Stimulated activated CD8-positive, alpha-beta memory T cell treated with anti-CD3 and anti-CD28 coated beads, Interleukin-2, amount 100 ng/mL, for 1 hour (primary cell): ENCODE measurements around the gene KIAA0319L.
"Not testable (repeated sequence)": the region's sequence is repeated elsewhere in the genome, so short reads cannot be mapped to it uniquely, and the experiment has no call there.

ENCODE experiments used
- DNase-seq, 2 donors: peaks; one replicate each; pipeline ENCODE4 v3.0.0-alpha.2; 2020; ENCODE audit warnings: low read depth in 2 of 2

Gene KIAA0319L

DNA sequence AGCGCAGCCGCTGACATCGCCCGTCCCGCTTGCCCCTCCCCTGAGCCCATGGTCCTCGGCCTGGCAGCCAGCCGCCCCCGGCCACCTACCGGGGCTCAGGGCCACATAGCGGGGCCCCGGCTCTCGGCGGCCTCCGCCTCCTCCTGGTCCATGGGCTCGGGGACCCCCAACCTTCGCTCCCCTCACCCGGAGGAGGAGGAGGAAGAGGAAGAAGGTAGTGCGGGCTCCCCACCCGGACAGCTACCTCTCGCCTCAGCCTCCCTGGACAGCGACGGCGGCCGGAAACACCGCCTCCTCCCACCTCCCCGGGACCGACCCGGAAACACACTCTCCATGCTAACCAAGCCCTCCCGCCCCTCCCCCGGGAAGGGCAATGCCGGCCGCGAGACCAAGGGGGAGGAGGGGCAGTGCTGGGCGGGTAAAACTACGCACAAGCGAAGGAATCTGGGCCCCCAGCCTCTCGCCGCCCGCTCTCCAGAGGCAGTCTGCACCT lies at the start of gene KIAA0319L:
TSS of gene KIAA0319L (minus strand) at position 286 of the 493 bp plus-strand sequence. CDS start 2,912 bp downstream, outside the sequence.
- peak in 1 of 2 donors; percentile 63 for DNase-seq

DNA sequence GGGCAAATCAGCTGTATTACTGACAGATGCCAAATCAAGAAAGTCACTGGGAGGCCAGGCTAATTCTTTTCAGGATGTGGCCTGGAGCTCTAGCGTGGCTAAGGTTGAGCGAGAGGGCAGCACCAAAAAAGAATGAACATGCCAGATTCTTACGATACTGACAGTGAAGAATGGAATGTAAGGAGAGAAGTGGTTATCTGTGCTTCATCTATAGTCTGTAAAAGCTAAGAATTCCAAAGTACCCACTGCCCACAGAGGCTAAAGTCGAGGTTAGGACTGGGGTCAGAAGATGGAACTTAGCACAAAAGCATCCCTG lies 48.6 kb upstream of the KIAA0319L start:
- no peak for DNase-seq

DNA sequence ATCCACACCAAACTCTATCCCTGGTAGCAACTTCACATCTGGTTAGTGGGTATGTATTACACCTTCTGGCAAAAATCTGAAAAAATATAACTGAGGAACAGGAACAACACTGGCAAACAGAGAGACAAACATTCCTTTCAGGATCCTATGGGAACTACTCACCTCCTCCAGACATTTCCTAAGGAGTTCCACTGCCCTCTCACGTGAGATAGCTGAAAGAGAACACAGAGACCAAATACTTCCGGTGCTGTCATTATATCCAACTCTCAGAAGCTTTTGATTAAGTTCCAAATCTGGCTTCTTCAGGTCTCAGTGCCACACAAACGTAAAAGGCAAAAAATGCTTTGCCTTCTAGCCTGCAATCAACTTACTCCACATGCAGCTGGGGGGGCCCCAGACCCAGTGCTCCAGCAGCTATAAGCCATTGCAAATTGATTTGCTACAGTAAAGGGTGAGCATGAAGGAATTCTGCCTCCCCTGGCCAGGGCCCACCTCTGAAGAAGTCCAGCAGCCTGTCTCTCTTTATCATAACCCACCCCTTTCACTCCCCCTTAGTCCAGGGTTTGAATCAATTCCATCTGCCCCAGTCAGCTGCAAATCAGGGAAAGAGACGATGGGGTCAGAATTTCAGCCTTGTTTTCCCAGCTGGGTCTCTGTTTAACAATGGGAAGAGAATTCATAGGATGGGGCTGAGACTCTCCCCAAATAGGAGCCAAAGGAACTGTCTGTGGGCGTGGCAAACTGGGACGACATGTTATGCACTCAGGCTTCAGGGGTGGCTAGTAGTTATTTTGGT lies 48.1 kb upstream of the KIAA0319L start:
- DNase-seq = no peak

DNA sequence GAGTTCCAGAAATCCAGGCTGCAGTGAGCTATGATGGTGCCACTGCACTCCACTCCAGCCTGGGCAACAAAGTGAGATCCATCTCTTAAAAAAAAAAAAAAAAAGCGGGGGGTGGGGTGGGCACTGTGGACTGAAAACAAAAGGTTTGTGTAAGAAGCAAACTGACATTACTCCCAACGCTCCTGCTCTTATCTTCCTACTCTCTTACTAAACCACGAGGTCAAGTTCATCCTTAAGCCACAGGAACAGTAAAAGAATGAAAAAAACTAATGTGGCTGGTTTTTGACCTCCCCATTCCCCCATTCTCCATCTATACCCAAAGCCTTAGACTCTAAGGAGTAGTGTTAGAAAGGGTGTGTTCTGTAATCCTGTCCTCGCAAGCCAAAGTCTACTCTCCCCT lies 46.7 kb upstream of the KIAA0319L start:
- no peak for DNase-seq

DNA sequence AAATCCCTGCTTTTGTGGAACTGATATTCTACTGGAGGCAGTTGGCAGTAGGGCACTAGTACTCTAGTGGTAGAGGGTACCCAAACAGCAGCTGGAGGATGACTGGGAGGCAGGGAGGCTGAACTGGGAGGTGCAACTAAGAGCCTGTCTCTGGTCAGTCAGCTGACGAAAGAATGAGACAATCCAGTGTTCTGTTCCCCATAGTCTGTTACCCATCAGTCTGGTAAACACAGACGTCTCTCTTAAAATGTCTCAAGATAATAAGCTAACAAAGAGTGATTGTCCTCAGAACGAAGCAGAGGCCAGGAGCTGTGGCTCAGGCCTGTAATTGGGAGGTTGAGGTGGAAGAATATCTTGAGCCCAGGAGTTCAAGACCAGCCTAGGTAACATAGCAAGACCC lies 46.3 kb upstream of the KIAA0319L start:
- DNase-seq = no peak

DNA sequence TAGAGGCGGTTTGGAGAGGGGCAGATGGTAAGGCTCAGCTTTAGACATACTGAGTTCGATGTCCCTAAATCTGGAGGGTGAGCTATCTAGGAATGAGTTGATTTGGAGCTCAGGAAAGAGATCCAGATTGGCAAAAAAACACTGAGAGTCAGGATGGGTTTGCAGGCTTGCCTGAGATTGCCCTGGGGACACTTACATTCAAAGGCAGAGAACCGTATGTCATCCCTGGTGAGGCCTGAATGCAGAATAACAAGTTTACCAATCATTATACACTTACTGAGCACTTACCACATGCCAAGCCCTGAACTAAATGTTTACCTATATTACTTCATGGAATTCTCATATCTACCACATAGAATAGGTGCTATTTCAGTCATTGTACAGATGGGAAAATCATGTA lies 43.4 kb upstream of the KIAA0319L start:
- DNase-seq = no peak

DNA sequence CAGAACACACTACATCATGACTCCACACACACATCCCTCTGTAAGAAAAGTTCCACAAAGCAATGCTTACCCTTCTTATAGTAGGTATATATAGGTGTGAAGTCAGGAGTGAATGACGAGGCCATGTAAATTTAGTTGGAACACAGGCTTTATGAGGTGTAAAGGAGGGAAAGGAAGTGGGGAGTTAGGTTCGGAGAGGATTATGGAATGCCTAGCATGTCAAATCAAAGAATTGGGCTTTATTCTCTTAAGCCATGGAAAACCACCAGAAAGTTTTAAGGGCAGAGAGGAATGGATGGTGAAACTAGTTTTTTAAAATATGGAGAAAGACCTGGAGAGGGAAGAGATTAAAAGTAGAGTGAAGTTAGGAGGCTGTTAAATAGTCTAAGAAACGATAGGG lies 42.2 kb upstream of the KIAA0319L start:
- no peak for DNase-seq

DNA sequence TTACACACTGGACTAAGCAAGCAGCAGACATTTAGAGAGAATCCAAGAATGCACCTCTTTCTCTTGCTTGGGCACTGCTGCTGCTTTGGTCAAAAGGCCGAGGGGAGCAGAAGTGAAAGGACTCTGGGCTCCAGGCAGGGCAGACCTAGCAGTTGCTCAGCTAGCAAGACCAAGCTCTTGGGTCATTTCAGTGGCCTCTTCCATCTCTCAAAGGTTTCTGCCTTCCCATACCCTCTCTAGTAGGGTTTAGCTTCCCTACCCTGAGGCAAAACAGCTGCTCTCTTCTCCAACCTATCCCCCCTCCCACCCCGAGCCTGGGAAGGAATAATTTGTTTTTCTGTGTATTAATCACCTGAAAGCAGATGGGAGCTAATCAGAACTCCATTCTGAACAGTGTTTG lies 41.7 kb upstream of the KIAA0319L start:
- DNase-seq = no peak

DNA sequence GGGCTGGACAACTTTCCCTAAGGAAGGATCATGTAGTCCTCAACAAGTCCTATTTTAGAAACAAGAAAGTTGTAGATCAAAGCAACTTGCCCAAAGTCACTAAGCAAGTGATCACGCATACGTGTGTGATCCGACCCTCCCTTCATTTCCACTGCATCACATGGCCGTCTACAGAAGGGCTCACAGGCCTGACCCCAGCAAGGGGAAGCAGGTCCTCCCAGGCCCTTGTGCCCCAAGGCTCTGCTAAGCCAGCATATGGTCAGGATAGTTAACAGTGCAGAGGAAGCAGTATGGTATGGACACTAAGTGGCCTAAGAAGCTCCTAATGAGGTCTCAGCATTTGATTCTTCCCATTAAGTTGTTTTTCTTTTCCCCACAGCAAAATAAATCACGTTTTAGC lies 40.7 kb upstream of the KIAA0319L start:
- no peak for DNase-seq

DNA sequence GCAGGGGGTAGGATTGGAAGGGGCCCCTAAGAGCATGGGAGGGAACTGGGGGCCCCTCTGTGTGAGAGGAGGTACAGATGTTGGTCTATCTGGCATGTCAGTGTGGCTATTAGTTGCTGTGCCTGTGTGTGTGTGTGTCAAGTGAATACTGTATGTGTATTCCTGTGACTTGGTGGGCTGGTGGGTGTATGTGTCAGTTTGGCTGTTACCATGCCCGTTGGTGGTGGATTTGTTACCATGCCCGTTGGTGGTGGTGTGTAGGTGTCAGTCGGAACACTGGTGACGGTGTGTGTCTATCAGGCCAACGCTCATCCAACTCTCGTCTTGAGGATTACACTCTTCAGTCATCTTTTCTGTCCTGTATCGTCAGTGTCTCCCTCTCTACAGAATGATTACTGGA lies 38.5 kb upstream of the KIAA0319L start:
- DNase-seq = no peak

DNA sequence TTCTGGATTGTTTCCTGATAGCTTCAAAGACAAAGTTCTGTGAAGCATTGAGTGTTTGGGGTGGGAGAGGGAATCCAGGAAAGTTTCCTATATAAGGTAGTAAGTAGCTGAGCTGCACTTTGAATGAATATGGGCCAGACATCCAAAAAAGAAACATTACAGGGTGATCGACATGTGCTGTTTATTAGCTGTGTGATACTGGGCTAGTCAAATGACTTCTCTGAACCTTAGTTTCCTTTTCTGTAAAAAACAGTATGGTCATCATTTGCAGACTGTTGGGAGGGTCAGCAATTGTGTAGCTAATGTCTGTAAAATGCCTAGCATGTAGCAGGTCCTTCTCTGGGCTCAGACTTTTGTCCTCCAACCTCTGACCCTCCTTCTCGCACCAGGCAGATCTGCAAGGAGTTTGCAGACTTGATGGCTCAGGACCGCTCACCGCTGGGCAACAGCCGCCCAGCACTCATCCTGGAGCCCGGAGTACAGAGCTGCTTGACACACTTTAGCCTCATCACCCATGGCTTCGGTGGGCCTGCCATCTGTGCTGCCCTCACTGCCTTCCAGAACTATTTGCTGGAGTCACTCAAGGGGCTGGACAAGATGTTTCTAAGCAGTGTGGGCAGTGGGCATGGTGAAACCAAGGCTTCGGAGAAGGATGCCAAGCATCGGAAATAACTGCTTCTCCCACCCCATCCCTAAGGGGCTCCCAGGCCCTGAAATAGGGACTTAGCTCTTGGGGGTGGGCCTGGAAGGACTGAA lies 37.0 kb upstream of the KIAA0319L start:
- no peak for DNase-seq

DNA sequence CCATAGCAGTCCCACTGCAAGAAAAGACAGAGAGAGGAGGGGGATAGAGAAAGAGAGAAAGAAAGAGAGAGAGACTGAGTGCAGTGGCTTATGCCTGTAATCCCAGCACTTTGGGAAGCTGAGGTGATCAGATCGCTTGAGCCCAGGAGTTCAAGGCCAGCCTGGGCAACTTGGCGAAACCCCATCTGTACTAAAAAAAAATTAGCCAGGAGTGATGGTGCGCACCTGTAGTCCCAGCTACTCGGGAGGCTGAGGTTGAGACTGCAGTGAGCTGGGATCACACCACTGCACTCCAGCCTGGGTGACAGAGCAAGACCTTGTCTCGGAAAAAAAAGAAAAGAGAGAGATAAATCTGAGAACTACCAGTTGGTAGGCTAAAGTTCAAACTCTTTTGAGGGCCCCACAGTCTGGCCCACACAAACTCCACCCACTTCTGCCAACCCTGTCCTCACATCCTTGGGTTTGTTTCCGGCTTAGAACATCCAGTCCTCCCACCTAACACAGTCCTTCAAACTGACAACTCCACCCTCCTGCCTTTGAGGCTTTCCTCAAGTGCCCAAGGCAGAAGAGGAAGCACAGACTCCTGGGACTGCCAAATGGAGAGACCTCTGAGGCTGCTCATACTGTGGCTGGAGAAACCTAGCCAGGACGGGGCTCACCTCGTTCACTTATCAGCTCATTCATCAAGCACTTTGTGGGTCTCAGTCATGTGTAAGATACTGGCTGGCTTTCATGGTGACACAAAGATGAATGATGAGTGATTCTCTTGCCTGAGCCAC lies 36.0 kb upstream of the KIAA0319L start:
- no peak for DNase-seq

DNA sequence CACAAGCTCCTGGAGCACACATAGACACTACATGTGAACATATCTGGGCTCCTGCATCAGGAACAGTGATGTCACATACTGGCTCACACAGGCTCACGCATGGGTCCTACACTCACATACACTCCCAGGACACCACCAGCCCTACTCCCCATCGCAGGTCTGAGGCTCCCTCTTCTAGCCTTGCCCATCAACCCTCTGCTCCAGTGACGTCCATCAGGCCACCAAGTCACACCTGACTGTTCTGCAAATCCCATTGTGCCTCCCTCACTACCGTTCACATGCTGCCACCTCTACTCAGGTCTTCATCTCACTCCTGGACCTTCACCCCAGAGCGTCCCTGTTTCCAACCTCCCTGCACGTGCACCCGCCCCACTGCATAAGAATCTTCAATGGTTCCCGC lies 34.0 kb upstream of the KIAA0319L start:
- DNase-seq = no peak

DNA sequence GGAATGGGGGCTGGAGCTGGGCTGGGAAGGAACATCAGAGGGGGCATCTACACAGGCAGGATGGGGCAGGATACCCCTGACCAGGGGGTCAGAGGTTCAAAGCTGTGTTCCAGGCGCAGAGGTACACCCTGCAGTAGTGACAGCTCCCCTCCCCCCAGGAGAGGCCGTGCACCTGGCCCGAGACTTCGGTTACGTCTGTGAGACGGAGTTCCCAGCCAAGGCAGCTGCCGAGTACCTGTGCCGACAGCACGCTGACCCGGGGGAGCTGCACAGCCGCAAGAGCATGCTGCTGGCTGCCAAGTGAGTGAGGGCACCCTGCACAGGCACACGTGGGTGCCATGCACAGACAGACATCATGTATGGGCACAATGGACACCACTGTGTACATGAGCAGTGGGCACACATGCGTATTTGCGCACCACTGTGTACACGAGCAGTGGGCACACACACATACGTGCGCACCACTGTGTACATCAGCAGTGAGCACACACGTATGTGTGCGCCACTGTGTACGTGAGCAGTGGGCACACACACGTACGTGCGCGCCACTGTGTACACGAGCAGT lies 33.4 kb upstream of the KIAA0319L start:
- no peak for DNase-seq

DNA sequence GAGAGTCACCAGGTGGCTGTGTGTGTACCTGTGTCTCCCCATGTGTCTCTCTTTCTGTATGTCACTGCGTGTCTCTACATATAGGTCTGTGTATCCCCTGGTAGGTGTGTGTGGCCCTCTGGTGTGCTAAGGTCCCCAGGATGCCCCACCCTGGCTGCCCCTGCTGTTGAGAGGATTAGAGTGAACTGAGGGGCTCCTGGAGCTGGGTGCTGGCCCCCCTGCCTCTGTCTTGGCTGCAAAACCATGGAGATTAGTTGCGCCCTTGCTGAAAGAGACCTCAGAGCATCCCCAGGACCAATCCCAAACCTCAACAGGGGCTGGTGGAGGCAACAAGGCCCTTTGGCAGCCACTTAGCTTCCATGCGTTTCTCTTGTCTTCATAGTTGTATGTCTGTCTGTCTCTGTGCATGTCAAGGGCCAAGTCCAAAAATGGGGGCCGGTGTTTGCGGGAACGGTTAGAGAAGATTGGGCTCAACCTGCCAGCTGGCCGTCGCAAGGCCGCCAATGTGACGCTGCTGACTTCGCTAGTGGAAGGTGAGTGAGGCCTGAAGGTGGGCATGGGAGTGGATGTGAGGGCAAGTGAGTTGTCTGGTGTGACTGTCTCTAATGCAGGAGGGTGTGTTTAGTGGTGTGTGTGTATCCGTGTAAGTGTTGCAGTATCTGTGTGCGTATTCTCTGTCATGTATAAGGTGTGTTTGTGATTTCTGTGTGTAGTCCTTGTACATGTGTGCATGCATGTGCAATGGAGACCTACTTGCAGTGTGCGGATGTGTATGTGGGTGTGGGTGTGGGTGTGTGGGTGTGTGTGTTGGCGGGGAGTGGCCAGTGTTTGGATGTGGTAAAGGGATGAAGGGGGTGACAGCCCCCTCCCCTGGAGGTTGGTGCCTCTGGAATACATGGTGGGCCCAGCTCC lies 32.6 kb upstream of the KIAA0319L start:
- DNase-seq = no peak

DNA sequence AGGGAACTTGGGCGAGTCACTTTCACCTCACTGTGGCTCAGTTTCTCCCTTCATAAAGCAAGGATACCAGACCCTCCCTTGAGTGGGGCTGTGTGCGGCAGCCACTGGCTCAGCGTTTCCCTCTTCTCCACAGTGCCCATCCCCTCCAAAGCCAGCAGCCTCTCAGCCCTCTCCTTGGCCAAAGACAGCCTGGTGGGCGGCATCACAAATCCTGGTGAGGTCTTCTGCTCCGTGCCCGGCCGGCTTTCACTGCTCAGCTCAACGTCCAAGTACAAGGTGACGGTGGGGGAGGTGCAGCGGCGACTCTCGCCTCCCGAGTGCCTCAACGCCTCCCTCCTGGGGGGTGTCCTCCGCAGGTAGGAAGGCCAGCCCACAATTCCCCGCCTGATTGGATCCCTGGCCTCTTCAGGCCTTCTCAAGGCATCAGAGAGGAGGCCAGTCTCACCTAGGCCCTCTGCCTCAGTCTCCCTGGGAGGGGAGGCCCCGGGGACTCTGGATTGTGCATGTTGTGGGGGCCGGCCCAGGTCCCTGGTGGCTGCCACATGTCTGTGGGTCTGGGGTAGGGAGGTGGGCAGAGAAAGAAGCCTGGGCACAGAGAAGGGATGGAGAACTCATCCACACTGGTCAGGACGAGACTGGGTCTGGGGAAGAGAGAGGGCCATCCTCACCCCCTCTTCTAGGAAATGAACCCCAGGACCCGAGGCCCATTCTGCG lies 31.2 kb upstream of the KIAA0319L start:
- DNase-seq = no peak

DNA sequence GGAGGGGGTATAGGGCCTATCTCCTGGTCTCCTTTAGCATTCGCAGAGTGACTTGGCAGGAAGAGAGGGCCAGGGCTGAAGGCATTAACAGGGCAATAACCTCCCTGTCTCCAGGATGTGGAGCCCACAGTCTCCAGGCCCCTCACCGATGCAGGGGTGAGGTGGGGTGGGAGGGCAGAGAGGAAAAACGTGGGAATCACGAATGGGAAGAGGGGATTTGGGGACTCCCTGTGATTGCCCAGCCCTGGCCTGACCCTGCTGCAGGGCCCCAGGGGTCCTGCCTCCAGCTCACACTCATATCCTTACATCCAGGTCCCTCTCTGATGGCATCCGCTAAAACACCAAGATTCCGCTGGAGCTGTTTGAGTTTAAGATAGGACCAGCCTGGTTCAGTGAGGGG lies 30.5 kb upstream of the KIAA0319L start:
- no peak for DNase-seq

DNA sequence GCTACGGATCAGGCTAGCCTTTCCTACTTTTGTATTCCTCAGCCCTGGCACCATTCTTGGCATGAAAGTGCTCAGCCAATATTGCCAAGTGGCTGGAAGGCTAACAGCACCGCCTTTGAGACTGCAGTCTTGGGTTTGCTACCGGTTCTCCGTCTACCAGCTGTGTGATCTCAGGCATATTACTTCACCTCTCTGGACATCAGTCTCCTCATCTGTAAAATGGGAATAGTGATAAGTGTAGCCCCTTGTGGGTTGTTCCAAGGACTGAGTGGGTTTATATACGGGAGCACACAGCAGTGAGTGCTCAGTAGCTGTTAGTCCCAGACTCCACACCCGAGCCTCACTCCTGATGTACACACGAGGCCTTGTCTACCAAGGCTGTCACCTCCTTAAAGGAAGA lies 29.6 kb upstream of the KIAA0319L start:
- DNase-seq = no peak

DNA sequence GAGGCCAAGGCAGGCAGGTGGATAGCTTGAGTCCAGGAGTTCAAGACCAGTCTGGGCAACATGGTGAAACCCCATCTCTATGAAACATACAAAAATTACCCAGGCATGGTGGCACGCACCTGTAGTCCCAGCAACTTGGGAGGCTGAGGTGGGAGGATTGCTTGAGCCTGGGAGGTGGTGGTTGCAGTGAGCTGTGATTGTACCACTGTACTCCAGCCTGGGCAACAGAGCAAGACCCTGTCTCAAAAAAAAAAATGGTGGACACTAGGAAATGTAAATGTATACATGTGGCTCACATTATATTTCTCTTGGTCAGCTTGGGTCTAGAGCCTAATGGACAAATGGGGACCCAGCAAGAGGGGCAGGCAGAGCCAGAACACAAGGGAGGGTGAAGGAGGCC lies 28.6 kb upstream of the KIAA0319L start:
- not testable (repeated sequence) for DNase-seq

DNA sequence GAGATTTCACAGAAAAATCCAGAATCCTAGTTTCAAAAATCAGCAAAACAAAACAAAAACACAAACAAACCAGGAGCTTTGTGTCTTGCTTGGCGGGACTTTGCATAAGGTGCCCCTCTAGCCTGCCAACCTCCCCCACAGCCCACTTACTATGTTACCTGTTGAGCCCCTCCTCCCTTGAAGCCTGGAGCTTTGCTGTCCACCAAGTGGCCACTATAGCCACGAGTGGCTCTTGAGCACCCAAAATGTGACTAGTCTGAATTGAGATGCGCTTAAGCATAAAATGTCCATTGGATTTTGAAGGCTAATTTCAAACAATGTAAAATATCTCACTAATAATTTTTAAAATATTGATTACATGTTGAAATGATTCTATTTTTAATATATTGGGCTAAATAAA lies 28.1 kb upstream of the KIAA0319L start:
- no peak for DNase-seq
